Medulla oblongata (tissue), 1 donor: ENCODE results near the gene F2RL2.
A peak's percentile ranks its signal among the peaks of the same experiment; 100 is the strongest.

Experiments used
- DNase-seq: peaks from one replicate; pipeline ENCODE4 v3.0.0-alpha.2; 2015; ENCODE audit errors: extremely low spot score

F2RL2 gene, protein sequence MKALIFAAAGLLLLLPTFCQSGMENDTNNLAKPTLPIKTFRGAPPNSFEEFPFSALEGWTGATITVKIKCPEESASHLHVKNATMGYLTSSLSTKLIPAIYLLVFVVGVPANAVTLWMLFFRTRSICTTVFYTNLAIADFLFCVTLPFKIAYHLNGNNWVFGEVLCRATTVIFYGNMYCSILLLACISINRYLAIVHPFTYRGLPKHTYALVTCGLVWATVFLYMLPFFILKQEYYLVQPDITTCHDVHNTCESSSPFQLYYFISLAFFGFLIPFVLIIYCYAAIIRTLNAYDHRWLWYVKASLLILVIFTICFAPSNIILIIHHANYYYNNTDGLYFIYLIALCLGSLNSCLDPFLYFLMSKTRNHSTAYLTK

DNA sequence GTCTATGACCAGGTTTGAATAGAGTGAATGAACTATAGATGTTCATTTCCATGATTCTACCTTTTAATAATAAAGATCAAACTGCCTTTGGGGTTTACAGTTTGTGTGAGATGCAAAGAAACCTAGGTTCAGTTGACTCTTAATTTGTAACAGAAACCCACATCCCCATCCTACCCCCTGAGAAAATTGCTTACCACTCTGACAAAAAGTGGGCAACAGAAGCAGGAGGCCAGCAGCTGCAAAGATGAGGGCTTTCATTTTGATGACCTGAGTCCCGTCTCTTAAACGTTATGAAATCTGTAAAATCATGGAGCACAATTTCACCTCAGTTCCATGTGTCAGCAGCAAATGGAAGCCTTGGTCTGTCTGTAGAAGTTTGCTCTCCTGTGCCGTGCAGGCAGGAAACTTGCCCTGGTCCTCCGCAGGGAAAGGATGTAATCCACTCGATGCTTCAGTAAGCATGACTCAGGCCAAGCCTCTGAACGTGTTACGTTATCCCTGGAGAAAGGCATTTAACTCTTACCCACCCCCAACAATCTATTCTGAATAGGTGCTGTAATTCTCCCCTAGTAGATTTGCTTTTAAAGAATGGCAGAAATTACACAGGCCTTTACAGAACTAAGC is at the start of gene F2RL2:
Gene F2RL2 (minus strand): TSS at position 431 of the 624 bp plus-strand sequence. CDS start 173 bp downstream, at position 258.
- DNase-seq = no peak

DNA sequence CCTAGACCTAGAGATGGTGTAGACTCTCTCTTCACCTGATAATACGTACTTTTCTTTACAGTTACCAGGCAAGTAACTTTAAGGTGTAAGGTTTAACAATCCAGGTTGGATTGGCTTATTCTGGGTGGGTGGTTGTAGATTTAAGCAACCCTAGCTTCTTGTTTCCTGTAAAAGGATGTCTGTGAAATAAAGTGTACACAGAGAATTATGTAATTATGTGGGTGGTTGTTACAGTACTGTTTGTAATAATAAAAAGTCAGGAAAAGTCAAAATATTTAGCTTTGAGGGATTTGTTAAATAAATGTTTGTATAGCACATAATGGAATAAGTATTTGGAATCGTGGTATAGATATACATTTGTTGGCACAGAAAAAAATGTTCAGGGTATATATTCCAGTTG is 49.0 kb upstream of the F2RL2 start:
- no peak for DNase-seq

DNA sequence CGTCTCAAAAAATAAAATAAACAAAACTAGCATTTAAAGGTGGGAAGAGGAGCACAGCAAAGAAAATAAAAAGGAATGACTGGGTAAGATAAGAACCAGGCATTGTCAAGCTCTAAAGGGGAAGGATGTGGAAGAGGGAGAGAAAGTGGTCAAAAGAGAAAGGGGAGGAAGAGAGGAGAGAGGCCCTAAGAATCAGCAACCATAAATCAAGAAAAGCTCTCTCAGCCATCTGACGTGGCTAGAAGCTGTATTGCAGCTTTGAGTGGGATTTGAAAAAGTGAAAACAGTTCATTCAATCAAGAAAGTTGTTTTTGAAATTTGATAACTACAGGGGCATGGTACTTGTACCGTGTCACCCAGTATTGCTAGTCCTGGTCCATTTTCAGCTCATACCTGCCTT is 47.3 kb upstream of the F2RL2 start:
- no peak for DNase-seq

GRCh38 chr5:76669245-76669644 is 46.0 kb upstream of the F2RL2 start:
- no peak for DNase-seq

DNA sequence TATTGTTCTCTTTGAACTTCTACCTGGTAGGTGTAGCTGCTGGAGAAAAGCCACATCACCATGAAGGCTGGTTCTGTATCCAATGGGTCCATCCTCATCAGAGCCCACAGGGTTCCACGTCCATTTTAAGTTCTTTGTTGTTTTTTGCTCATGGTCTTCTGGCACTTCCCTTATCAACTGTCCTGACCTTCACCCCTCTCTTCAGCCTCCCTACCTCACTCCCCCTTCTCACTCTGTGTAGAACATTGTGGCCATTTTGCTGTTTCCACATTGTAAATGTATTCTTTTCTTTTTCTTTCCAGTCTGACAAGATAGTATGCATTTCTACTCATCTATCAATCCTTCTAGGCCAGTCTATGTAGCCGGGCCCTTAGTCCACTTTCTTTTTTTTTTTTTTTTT is 44.3 kb upstream of the F2RL2 start:
- DNase-seq = no peak

GRCh38 chr5:76664079-76664478 is 40.9 kb upstream of the F2RL2 start:
- DNase-seq = no peak

GRCh38 chr5:76663573-76663972 is 40.4 kb upstream of the F2RL2 start:
- no peak for DNase-seq

DNA sequence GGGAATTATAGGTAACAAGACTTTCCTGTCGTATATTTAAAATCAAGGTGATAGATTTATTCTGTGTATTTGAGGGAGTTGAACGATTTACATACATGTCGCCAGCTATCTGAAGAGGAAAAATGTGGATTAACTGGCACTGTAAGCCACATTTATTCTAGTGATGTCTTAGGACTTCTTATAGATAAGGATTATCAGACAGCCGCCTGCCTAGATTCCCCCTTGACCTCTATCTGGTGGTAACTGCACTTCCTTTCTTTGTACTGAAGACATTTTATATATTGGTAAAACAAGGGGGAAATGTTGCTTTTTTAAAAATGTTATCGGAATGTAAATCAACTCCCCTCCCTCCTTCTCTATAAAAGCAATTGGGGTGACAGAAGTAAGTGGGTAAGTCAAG is 39.3 kb upstream of the F2RL2 start:
- DNase-seq = no peak

GRCh38 chr5:76660360-76660759 is 37.2 kb upstream of the F2RL2 start:
- no peak for DNase-seq

GRCh38 chr5:76657683-76658311 is 34.6 kb upstream of the F2RL2 start:
- no peak for DNase-seq

GRCh38 chr5:76657091-76657490 is 33.9 kb upstream of the F2RL2 start:
- DNase-seq = no peak

GRCh38 chr5:76652809-76653414 is 29.7 kb upstream of the F2RL2 start:
- DNase-seq = no peak

GRCh38 chr5:76649140-76649539 is 25.9 kb upstream of the F2RL2 start:
- DNase-seq = no peak

- no peak for DNase-seq
Observed at GRCh38 chr5:76643371-76643770, 20.2 kb upstream of the F2RL2 start.

- no peak for DNase-seq
Observed at GRCh38 chr5:76642390-76643040, 19.3 kb upstream of the F2RL2 start.

DNA sequence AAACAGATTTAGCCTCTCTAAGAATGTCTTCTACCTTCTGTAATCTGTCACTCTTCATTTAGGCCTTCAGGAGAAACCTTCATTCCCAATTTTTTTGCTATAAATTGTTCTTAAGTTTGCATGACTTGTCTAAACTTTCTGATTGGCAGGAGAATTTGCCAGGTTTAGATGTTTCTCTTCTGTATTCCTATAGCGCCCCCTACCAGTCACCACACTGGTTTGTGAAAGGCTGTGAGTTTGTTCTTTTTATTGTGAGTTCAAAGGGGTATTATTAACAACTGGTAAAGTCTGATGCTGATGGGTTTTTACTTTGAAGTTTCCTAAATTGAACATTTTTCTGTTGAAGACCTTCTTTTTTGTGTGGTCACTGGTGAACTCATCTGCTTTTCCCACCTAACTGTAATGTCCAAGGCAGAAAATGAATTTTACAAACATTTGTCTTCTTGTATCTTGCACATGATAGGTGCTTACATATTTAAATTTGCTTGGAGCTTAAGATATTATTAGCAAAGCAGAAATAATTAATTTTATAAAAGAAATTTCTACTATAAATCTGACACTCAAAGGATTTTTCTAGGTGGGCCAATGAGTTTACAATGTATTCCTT is 18.4 kb upstream of the F2RL2 start:
- peak; percentile 73 for DNase-seq

DNA sequence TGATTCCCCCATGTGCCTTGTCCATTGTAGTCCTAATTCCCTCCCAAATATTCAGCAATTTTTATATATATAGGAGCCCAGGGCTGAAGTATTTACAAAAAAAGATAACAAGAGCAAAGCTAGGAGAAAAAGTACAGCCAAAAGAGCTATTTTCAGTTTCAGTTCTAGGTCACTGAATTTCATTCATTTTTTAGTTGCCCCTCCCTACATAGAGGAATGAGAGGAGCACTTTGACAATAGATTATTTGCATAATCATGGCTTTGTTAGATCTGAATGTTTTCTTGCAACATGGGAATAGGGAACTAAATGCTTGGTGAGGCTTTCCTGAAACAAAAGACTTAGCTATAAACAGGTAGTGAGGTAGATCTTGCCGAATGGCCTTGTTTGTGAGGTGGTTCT is 15.3 kb upstream of the F2RL2 start:
- no peak for DNase-seq

DNA sequence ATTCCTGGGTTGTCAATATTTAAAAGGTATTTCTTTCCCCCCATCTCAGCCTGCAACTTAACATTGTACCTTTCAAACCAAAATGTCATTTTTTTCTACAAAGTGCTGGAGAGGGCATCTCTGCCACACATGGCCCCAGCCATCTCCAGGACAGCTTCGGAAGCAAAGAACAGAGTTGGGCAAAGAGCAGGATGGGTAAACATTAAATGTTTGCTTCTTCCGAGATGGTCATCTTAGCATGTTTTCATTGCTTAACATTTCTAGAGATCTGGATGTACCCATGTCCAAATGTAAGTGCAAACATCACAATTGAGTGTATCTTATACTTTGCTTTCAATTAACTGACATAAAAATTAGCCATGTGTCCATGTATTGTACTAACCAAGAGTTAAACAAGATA is 14.3 kb upstream of the F2RL2 start:
- no peak for DNase-seq

DNA sequence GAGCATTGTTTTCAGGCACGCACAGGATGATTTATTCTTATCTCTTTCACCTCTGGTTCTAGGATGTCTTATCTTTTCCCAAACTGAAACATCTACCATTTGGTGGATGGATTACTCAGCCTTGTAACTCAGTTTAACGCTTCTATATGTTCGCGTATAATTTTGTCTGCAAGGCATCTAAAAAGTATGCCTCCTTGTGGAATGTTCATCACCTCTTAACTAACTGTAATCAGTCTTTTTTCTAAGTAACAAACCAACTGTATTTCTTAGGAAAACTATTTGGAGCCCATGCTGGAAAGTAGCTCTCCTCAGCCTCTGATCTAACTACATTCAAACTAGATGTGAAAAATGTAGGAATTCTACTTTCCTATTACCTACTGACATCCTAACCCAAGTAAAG is 11.5 kb upstream of the F2RL2 start:
- DNase-seq = no peak

DNA sequence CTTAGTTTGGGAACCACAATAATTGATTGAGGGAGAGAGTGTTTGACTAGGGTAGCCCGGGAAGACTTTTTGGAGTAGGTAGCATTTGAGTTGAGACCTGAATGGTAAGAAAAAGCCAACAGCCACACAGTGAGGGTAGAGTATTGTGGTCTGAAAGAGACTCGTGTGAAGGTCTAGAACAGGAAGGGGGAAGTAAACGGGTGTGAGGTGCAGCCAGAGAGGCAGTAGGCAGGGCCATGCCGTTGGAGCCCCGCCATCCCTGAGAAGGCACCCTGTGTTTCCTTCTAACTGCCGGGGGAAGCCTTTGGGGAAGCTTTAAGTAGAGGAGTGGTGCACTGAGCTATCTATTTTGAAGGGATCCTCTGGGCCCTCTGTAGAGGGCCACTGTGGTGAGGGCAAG is 3.5 kb upstream of the F2RL2 start:
- DNase-seq = no peak

DNA sequence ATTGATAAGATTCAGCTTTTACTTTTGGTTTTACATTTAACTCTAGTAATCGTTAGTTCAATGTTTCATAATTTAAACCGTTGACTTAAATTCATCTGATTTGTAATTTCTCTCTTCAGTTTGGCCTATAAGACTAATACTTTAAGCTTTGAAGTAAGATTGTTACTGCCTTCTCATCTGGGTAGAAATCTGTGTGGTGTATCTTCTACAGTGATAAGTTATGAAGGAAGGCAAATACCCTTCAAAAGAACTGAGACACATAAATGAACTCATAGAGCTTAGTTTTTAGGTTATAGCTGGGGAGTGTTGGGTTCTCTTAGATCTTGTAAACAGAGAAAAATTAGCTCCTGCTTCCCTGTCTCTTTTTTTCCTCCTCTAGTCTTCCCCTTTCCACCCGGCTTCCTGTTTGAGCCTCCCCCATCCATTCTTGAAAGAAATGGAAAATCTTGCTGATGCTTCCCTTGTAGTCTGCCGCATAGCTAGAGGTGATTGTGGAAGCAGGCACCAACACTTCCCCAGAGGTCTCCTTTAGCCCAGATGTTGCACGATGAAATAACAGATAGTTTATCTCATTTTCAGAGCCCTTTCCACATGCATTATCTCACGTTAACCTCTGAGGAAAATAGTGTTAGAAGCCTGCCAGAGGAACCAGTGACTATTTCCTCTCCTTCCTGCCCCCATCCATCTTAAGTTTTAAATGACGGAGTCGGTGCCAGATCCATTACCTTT is 2.0 kb upstream of the F2RL2 start:
- DNase-seq = no peak
